ENCODE measurements around the gene FKBP1B.
"Not testable (repeated sequence)": the region's sequence is repeated elsewhere in the genome, so short reads cannot be mapped to it uniquely, and the experiment has no call there.

FKBP1B gene

DNA sequence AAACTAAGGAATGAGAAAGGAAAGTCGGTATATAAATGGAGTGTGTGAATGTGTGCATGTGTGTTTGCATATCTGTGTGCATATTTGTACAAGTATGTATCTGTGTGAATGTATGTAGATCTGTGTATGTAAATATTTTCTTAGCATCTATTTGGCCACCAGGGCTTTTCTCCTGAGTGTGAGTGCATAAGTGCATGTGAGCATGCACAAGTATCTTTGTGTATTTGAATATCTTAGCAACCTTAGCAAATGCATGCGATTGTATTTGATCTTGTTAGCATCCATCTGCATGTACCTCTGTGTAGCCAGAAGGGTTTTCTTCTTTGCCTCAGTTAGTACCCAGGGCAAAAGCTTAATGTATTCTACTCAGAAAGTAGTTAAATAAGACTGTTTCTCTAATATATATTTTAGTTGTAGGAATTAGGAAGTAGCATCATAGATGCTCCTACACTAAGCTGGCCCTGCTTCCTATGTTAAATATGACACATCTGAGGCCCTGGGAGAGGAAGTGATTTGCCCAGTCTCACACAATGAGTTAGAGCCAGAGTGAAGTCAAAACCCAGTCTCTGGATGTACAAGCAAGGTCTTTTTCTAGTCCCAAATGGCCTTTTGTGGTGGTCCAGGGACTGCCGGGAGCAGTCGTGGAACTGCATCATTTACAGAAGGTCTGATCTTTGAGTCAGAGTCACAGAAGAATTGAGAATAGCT, 9.2 kb downstream of the FKBP1B start:
- no peak for DNase-seq (ENCODE audit: low spot score)

GRCh38 chr2:24065341-24065740, 15.8 kb downstream of the FKBP1B start:
- no peak for DNase-seq (ENCODE audit: low spot score)

- DNase-seq (ENCODE audit: low spot score): no peak
Observed at GRCh38 chr2:24072259-24072658, 22.7 kb downstream of the FKBP1B start.

- DNase-seq (ENCODE audit: low spot score): no peak
Observed at GRCh38 chr2:24073816-24074215, 24.3 kb downstream of the FKBP1B start.

GRCh38 chr2:24075259-24075658, 25.7 kb downstream of the FKBP1B start:
- no peak for DNase-seq (ENCODE audit: low spot score)

- DNase-seq (ENCODE audit: low spot score): peak; percentile 93
Observed at GRCh38 chr2:24075915-24076848, 26.6 kb downstream of the FKBP1B start, which contains the start of gene SF3B6. SF3B6 (minus strand) TSS chr2:24076326; CDS start chr2:24076229, 97 bp downstream.

GRCh38 chr2:24076849-24077534, 27.5 kb downstream of the FKBP1B start:
- peak; percentile 9 for DNase-seq (ENCODE audit: low spot score)

GRCh38 chr2:24077535-24077877, 28.0 kb downstream of the FKBP1B start:
- no peak for DNase-seq (ENCODE audit: low spot score)

- DNase-seq (ENCODE audit: low spot score): no peak
Observed at GRCh38 chr2:24077879-24078278, 28.3 kb downstream of the FKBP1B start.

DNA sequence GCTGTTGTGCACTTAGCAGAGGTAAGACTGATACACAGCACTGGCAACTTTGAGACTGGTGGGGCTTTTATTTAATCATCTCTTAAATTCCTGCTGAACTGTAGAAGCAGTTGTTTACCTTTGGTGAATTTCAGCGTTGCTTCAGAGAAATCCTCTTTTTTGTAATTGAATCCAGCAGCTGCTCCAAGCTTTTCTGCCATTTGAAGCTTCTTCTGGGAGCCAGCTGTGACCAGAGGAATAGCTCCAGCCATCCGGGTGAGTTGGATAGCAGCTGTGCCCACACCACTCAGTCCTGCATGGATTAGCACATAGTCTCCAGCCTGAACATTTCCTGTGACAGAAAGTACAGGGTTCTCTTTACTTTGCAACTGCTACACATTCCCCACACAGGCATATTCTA, 31.2 kb downstream of the FKBP1B start:
- no peak for DNase-seq (ENCODE audit: low spot score)

DNA sequence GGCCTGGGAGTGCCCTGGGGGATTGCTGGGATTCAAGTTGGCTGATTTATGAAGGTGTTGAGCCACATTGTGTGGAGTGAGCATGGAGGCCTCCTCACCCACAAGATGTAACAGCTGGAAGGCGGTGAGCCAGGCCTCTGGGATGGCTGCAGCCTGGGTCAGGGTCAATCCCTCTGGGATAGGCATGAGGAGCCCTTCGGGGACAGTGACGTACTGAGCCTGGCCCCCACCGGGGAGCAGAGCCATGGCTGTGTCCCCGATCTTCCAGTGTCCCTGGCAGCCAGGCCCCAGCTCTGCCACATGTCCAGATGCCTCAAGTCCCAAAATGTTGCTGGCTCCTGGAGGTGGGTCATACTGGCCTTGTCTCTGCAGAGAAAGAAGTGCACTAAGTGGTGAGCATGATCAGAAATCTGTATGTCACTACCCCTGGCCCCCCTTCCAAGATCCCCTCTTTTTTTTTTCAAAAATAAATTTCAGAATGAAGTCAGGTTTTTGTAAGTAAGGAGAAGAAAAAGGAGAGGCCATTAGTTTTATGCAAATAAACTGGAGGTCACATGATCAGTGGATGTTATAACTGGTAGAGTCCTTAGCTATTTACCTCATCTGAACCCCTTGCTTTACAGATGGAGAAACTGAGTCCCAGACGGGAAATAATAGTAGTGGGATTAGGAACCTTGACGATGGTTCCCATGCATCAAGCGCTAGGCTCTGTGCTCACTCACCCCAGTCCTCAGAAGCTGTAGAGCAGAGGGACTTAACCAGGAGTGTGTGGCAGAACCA, 33.4 kb downstream of the FKBP1B start:
- no peak for DNase-seq (ENCODE audit: low spot score)

DNA sequence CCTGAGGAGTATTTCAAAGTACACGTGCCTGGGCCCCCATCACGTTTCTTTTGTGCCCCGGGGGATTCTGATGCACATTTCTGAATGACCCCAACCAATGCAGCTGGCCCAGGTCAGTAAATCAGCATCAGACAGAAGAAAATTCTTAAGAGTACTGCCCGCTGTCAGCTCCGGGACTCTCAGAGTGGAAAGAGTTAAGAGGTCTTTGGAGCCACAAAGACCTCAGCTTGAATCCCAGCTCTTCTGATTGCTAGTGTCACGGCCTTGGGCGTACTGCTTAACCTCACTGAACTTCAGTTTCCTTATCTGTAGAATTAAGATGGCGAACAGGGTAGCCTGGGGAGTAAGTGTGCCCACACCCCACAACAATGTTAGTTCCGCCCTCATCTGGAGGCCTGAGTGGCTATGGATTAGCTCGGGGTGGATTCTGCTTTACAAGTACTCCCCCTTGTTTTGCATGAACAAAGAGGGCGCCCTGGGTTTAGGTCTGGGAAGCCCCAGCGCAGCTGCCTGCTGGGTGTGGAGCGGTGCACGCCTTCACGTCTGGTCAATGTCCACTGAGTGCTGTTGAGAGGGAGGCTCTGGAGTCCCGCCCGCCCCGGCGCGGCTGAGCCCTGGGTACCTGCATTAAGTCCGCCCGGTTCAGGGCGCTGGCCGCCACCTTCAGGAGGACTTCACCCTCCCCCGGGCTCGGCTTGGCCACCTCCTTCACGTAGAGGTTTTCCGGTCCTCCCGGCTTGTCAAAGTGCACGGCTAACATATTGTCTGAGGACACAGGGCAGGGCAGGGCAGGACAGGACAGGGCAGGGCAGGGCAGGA, 34.2 kb downstream of the FKBP1B start:
- DNase-seq (ENCODE audit: low spot score): peak; percentile 75

DNA sequence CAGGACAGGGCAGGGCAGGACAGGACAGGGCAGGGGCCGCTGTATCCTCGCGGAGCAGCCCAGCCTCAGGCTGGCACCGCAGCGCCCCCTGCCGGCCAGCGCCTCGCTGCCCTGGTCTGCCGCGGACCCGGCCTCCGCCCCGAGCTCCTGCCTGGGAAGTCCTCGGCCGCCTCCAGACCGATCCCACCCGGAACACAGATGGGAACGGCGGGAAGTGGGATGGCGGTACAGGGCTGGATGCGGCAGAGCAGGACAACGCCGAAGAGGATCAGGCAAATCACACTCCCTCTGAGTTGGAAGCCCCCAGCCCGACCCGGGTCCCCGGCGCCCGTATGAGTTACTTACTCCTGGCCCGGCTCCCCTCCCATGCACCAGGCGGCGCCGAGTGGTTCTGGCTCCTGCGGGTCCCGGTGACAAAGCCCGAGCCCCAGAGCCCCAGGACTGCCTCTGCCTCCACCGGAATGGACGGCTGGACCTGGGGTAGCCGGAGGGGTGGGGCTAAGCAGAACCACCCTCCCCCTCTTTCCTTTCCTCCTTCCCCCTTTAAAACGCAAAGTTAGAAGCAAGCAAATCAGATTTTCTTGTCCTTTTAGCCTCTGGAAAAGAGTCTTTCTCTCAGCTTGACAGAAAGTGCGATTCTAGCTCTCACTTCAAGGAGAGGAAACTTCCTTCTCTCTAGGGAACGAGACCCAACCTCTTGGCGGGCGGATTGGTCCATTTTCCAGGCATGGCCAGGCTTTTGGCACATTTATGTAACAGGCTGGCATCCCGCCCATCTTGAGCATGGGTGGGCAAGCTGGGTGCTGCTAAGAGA, 35.1 kb downstream of the FKBP1B start, which contains the start of gene TP53I3:
Gene TP53I3, minus strand, starts transcription at position 449 of the 814 bp plus-strand sequence. CDS start 508 bp downstream, outside the sequence.
- DNase-seq (ENCODE audit: low spot score): peak; percentile 94

DNA sequence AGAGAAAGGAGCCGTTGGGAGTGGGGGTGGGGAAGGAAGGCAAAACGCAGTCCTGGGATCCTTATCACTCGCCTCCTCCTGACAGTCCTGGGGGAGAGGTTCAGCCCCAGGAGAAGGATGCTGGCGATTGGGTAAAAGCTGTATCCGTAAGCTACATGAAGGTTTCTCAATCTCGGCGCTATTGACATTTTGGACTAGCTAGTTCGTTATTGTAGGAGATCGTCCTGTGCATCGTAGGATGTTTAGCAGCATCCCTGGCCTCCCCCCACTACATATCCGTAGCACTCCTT, 35.6 kb downstream of the FKBP1B start:
- peak; percentile 64 for DNase-seq (ENCODE audit: low spot score)

DNA sequence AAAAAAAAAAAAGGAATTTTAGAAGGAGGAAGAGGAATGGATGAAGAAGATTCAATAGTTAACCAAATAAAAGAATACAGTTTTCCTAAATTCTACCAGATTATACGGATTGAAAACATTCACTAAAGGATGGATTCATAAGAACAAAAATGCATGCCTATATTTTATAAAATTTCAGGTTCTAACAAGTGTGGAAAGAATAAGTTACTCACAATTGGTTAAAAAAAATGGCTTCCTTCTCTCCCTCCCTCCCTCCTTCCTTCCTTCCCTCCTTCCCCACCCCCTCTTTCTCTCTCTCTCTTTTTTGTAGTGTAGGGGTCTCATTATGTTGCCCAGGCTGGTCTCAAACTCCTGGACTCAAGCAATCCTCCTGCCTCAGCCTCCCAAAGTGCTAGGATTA, 36.7 kb downstream of the FKBP1B start:
- no peak for DNase-seq (ENCODE audit: low spot score)

DNA sequence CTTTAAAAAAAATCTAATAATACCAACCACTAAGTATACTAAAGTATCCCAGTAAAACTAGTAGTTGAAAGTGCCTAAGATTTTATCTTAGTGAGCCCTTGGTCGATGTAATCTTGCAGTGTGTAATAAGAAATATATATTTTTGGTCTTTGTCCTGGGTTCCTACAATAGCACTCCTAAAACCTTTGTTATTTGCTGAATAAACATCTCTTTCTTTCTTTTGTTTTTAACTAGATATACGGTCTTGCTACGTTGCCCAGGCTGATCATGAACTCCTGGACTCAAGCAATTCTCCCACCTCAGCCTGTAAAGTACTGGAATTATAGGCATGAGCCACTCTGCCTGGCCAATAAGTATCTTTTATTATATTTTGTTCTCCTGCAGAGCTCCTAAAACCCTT, 37.5 kb downstream of the FKBP1B start:
- no peak for DNase-seq (ENCODE audit: low spot score)

DNA sequence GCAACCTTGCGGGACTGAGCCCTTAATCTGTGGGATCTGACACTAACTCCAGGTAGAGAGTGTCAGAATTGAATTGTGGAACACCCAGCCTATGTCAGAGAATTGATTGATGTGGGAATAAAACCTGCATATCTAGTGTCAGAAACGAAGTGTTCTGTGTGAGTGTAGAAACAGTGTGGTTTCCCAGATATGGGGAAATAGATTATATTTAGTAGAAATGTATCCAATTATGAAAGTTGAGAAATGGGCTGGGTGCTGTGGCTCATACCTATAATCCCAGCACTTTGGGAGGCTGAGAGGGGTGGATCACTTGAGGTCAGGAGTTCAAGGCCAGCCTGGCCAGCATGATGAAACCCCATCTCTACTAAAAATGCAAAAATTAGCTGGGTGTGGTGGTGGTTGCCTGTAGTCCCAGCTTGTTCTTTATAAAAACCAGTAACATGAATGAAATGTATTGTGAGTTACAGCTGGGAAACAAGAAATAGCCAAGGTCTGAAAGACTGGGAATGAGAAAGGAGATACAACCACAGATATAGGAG, 39.3 kb downstream of the FKBP1B start:
- no peak for DNase-seq (ENCODE audit: low spot score)

DNA sequence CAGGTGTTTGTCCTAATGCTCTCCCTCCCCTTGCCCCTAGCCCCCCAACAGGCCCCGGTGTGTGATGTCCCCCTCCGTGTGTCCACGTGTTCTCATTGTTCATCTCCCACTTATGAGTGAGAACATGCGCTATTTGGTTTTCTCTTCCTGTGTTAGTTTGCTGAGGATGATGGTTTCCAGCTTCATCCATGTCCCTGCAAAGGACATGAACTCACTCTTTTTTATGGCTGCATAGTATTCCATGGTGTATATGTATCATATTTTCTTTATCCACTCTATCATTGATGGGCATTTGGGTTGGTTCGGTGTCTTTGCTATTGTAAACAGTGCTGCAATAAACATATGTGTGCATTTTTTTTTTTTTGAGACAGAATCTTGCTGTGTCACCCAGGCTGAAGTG, 43.7 kb downstream of the FKBP1B start:
- DNase-seq (ENCODE audit: low spot score): not testable (repeated sequence)

DNA sequence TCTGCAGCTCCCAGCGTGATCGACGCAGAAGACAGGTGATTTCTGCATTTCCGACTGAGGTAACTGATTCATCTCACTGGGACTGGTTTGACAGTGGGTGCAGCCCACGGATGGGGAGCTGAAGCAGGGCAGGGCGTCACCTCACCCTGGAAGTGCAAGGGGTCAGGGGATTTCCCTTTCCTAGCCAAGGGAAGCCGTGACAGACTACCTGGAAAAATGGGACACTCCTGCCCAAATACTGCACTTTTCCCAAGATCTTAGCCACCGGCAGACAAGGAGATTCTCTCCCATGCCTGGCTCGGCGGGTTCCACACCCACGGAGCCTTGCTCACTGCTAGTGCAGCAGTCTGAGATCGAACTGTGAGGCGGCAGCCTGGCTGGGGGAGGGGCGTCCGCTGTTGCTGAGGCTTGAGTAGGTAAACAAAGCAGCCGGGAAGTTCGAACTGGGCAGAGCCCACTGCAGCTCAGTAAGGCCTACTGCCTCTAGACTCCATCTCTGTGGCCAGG, 45.7 kb downstream of the FKBP1B start:
- DNase-seq (ENCODE audit: low spot score): not testable (repeated sequence)

DNA sequence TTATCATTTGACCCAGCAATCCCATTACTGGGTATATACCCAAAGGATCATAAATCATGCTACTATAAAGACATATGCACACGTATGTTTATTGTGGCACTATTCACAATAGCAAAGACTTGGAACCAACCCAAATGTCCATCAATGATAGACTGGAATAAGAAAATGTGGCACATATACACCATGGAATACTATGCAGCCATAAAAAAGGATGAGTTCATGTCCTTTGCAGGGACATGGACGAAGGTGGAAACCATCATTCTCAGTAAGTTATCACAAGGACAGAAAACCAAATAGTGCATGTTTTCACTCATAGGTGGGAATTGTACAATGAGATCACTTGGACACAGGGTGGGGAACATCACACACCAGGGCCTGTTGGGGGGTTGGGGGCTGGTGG, 51.2 kb downstream of the FKBP1B start:
- not testable (repeated sequence) for DNase-seq (ENCODE audit: low spot score)
